ENCODE data around the gene GALK2. TPM values are rescaled to one million over a fixed set of nuclear protein-coding genes. Genes with fewer than 3 reads are reported as not detected.
A peak's percentile ranks its signal among the peaks of the same experiment; 100 is the strongest.

GALK2 gene
- total RNA-seq, 1 experiment from 2014 or later: 22.9 TPM

GRCh38 chr15:49227602-49228001, 57.6 kb downstream of the GALK2 start:
- H3K27me3 ChIP-seq (replicated peaks; ENCODE audit: insufficient read depth, low read depth, low read length, poor library complexity): no peaks in the 10 kb centered on the region
- no TSS peak for BruUV-seq (replicated peaks)
- no peaks in the 10 kb centered on the region for H3K9me3 ChIP-seq (ENCODE audit: low read depth, low read length, poor library complexity, severe bottlenecking)
- intact Hi-C loops (cut with micrococcal nuclease; ENCODE audit: unreplicated experiment): no loop called here
- H3K4me1 ChIP-seq (ENCODE audit: insufficient read depth, low read length, poor library complexity, severe bottlenecking): peaks cover 7% of the 10 kb centered on the region
- ChIA-PET POLR2A (ENCODE audit: low non-redundant PET) (no interaction called here), CTCF (no interaction called here)
- H3K27ac ChIP-seq (ENCODE audit: low read depth, low read length, poor library complexity, severe bottlenecking): no peak overlapping the region
- DNase-seq (ENCODE audit: low spot score): no peak
- no peaks in the 10 kb centered on the region for H3K36me3 ChIP-seq (ENCODE audit: insufficient read depth, low read length, poor library complexity, severe bottlenecking)
- TF ChIP-seq CTCF (conservative IDR thresholded peaks at IDR 0.05; ENCODE audit: low read depth, low read length) (no peak), EZH2 (IDR thresholded peaks at IDR 0.05; ENCODE audit: borderline replicate concordance, low read depth, low read length, poor library complexity, severe bottlenecking) (no peak)
- H3K4me3 ChIP-seq (ENCODE audit: low read depth, low read length, poor library complexity, severe bottlenecking): no peak overlapping the region

GRCh38 chr15:49229922-49230321, 59.9 kb downstream of the GALK2 start:
- CTCF ChIA-PET: no interaction called here
- intact Hi-C loops (cut with micrococcal nuclease; ENCODE audit: unreplicated experiment): loop anchor here (10.0 kb wide), 1 partner anchor 1085 kb away; no protein-coding TSS in a partner anchor
- no peak for TF ChIP-seq CTCF (conservative IDR thresholded peaks at IDR 0.05; ENCODE audit: low read depth, low read length)
- no peak for TF ChIP-seq EZH2 (IDR thresholded peaks at IDR 0.05; ENCODE audit: borderline replicate concordance, low read depth, low read length, poor library complexity, severe bottlenecking)
- no peak overlapping the region for H3K27ac ChIP-seq (ENCODE audit: low read depth, low read length, poor library complexity, severe bottlenecking)
- no peak overlapping the region for H3K4me3 ChIP-seq (ENCODE audit: low read depth, low read length, poor library complexity, severe bottlenecking)
- peaks cover 7% of the 10 kb centered on the region for H3K4me1 ChIP-seq (ENCODE audit: insufficient read depth, low read length, poor library complexity, severe bottlenecking)
- peak; percentile 79 for DNase-seq (ENCODE audit: low spot score)
- BruUV-seq (replicated peaks): no TSS peak
- no peaks in the 10 kb centered on the region for H3K36me3 ChIP-seq (ENCODE audit: insufficient read depth, low read length, poor library complexity, severe bottlenecking)
- H3K27me3 ChIP-seq (replicated peaks; ENCODE audit: insufficient read depth, low read depth, low read length, poor library complexity): no peaks in the 10 kb centered on the region
- no peaks in the 10 kb centered on the region for H3K9me3 ChIP-seq (ENCODE audit: low read depth, low read length, poor library complexity, severe bottlenecking)
- POLR2A ChIA-PET (ENCODE audit: low non-redundant PET): no interaction called here

GRCh38 chr15:49232236-49232806, 62.3 kb downstream of the GALK2 start:
- no TSS peak for BruUV-seq (replicated peaks)
- no peak overlapping the region for H3K27ac ChIP-seq (ENCODE audit: low read depth, low read length, poor library complexity, severe bottlenecking)
- H3K4me3 ChIP-seq (ENCODE audit: low read depth, low read length, poor library complexity, severe bottlenecking): no peak overlapping the region
- H3K4me1 ChIP-seq (ENCODE audit: insufficient read depth, low read length, poor library complexity, severe bottlenecking): peaks cover 27% of the 10 kb centered on the region
- ChIA-PET CTCF (interaction anchor here (1.0 kb wide), 1 partner anchor 913 kb away, joined by 3 read pairs; no protein-coding TSS in a partner anchor), POLR2A (ENCODE audit: low non-redundant PET) (no interaction called here)
- intact Hi-C loops (cut with micrococcal nuclease; ENCODE audit: unreplicated experiment): loop anchor here (10.0 kb wide), 1 partner anchor 1082 kb away; no protein-coding TSS in a partner anchor
- no peaks in the 10 kb centered on the region for H3K27me3 ChIP-seq (replicated peaks; ENCODE audit: insufficient read depth, low read depth, low read length, poor library complexity)
- no peaks in the 10 kb centered on the region for H3K36me3 ChIP-seq (ENCODE audit: insufficient read depth, low read length, poor library complexity, severe bottlenecking)
- no peaks in the 10 kb centered on the region for H3K9me3 ChIP-seq (ENCODE audit: low read depth, low read length, poor library complexity, severe bottlenecking)
- DNase-seq (ENCODE audit: low spot score): no peak
- TF ChIP-seq CTCF (conservative IDR thresholded peaks at IDR 0.05; ENCODE audit: low read depth, low read length) (no peak), EZH2 (IDR thresholded peaks at IDR 0.05; ENCODE audit: borderline replicate concordance, low read depth, low read length, poor library complexity, severe bottlenecking) (no peak)
